T-helper 2 cell treated with Interferon-gamma antibody and Interleukin-4, amounts not matched to agents 5 μg/mL and 100 μg/mL, for 36 hours (primary cell): ENCODE data around the gene ACTN4.

ENCODE experiments used
- DNase-seq: peaks from one replicate; pipeline ENCODE4 v3.0.0; 2021; ENCODE audit warnings: low spot score
- H3K27ac Mint-ChIP-seq: one replicate; pipeline ENCODE4 v1.8.0; 2021; ENCODE audit warnings: mild to moderate bottlenecking, mixed read lengths
- H3K27me3 Mint-ChIP-seq: one replicate; pipeline ENCODE4 v1.8.0; 2021; ENCODE audit warnings: low read depth, mixed read lengths
- H3K36me3 Mint-ChIP-seq: one replicate; pipeline ENCODE4 v1.8.0; 2021; ENCODE audit warnings: low read depth, mixed read lengths
- H3K4me1 Mint-ChIP-seq: one replicate; pipeline ENCODE4 v1.8.0; 2021; ENCODE audit warnings: low read depth, mixed read lengths
- H3K4me3 Mint-ChIP-seq: one replicate; pipeline ENCODE4 v1.8.0; 2022; ENCODE audit warnings: mild to moderate bottlenecking, moderate library complexity, mixed read lengths
- H3K9me3 Mint-ChIP-seq: one replicate; pipeline ENCODE4 v1.8.0; 2021; ENCODE audit warnings: mixed read lengths

Gene ACTN4

DNA sequence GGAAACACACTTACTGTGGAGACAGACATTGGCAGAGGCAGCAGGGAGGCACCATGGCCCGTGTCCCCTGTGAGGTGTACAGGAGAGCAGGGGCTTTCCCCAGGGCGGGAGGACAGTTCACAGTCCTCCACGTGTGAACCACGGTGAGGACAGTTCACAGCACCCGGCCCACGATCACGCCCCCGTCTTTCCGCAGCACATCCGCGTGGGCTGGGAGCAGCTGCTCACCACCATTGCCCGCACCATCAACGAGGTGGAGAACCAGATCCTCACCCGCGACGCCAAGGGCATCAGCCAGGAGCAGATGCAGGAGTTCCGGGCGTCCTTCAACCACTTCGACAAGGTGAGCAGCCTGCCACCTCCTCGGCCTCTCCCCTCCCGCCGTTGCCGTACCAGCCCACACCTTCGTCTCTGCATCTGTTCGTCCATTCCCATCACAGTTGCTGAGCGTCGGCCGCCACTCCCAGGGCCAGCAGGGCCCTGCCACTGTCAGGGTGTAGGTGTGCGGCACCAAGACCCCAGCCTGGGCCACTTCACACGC is 79.4 kb downstream of the ACTN4 start:
- no peaks in the 10 kb centered on the region for H3K27me3 Mint-ChIP-seq
- peaks cover 55% of the 10 kb centered on the region for H3K36me3 Mint-ChIP-seq
- H3K27ac Mint-ChIP-seq: no peak overlapping the region
- no peak overlapping the region for H3K4me3 Mint-ChIP-seq
- no peaks in the 10 kb centered on the region for H3K9me3 Mint-ChIP-seq
- H3K4me1 Mint-ChIP-seq: peaks cover 4% of the 10 kb centered on the region
- no peak for DNase-seq

DNA sequence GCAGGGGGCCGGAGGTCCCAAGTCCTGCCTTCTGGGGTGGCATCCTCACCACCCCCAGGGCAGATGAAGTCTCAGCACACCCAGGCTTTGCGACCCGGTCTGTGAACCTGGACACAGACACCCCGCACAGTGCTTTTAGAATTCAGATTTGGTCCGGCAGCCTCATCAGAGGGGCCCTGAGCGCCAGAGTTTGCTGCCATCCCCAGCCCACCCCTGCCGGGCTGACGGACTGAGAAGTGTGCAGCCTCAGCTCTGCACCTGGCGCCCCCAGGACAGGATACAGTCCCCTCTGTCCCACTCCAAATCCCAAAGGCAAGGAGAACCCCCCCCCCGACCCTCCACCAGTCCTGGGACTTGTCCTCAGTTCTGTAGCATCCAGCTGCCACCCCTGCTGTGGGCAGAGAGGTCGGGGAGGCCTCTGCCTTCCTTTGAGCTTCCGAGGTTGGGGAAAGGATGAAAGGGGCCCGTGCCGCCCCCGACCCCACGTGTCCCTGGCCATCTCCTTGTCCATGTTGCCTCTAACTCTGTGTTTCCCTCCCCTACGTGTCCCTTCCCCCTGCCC is 79.9 kb downstream of the ACTN4 start:
- Mint-ChIP-seq H3K27me3 (no peaks in the 10 kb centered on the region), H3K4me3 (no peak overlapping the region), H3K4me1 (peaks cover 4% of the 10 kb centered on the region), H3K9me3 (no peaks in the 10 kb centered on the region), H3K36me3 (peaks cover 55% of the 10 kb centered on the region), H3K27ac (no peak overlapping the region)
- no peak for DNase-seq

DNA sequence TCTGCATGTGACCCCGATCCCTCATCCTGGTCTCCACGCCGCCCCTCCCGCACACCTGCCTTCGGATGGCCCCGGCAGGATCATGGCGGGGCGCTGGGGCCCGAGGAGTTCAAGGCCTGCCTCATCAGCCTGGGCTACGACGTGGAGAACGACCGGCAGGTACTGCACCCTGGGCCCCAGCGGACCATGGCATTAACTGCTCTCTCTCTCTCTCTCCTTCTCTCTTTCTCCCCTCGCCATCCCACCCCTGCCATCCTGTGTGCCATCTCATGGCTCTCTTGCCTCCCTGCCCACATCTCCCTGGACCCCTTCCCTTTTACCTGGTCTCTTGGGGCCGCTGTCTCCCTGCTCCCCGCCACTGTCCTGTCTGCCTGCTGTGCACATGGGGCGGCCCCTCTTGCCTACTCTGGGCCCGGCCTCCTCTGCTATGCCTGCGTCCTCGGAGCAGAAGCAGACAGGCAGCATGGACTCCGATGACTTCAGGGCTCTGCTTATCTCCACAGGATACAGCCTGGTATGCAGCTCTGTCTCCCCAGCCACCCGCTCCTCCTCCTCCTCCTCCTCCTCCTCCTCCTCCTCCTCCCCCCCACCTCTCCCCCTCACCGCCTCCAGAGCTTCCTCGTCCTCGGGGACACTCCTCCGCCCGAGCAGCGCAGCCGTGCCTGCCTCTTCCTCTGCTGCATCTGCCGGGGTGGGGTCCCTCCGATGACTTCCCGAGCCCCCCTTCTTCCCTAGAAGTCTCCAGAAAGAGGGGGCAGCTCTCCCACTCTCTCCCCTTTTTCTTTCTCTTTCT is 80.6 kb downstream of the ACTN4 start:
- no peaks in the 10 kb centered on the region for H3K9me3 Mint-ChIP-seq
- H3K27ac Mint-ChIP-seq: peak overlapping the region; percentile 36
- peaks cover 60% of the 10 kb centered on the region for H3K36me3 Mint-ChIP-seq
- no peaks in the 10 kb centered on the region for H3K27me3 Mint-ChIP-seq
- H3K4me3 Mint-ChIP-seq: no peak overlapping the region
- H3K4me1 Mint-ChIP-seq: peaks cover 4% of the 10 kb centered on the region
- no peak for DNase-seq

DNA sequence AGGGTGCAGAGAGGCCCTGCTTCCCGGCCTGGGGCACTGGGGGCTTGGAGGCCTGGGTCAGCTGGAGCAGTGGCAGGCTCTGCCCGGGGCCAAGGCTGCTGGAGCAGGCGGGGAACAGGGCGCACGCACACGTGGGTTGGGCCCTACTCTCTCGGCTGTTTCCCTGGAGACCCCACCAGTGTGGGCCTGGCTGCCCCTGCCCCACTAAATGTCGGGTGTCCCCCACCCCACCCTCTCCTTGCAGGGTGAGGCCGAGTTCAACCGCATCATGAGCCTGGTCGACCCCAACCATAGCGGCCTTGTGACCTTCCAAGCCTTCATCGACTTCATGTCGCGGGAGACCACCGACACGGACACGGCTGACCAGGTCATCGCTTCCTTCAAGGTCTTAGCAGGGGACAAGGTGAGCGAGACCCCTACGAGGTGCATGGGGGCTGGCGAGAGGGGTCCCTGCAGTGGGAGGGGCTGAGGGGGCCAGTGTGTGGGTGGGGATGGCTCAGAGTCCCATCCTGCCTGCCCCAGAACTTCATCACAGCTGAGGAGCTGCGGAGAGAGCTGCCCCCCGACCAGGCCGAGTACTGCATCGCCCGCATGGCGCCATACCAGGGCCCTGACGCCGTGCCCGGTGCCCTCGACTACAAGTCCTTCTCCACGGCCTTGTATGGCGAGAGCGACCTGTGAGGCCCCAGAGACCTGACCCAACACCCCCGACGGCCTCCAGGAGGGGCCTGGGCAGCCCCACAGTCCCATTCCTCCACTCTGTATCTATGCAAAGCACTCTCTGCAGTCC is 81.5 kb downstream of the ACTN4 start:
- DNase-seq: no peak
- Mint-ChIP-seq H3K4me3 (no peak overlapping the region), H3K27ac (no peak overlapping the region), H3K9me3 (no peaks in the 10 kb centered on the region), H3K27me3 (no peaks in the 10 kb centered on the region), H3K36me3 (peaks cover 58% of the 10 kb centered on the region), H3K4me1 (peaks cover 12% of the 10 kb centered on the region)

DNA sequence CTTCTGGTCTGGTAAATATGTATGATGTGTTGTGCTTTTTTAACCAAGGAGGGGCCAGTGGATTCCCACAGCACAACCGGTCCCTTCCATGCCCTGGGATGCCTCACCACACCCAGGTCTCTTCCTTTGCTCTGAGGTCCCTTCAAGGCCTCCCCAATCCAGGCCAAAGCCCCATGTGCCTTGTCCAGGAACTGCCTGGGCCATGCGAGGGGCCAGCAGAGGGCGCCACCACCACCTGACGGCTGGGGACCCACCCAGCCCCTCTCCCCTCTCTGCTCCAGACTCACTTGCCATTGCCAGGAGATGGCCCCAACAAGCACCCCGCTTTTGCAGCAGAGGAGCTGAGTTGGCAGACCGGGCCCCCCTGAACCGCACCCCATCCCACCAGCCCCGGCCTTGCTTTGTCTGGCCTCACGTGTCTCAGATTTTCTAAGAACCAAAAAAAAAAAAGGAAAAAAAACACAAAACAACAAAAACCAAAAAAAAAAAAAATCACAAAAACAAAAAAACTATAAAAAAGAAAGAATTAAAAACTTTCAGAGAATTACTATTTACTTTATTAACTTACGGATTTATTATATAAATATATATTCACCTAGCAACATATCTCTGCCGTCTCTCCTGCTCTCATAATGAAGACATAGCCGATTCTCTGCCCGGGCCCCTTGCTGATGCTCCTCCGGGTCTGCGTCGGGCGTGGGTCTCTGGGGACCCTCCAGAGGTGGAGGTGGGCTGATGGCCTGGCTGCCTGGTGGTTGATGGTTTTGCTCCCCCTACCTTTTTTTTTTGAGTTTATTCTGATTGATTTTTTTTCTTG is 82.4 kb downstream of the ACTN4 start:
- Mint-ChIP-seq H3K27me3 (no peaks in the 10 kb centered on the region), H3K27ac (peak overlapping the region; percentile 78), H3K4me1 (peaks cover 22% of the 10 kb centered on the region), H3K36me3 (peaks cover 56% of the 10 kb centered on the region), H3K4me3 (no peak overlapping the region), H3K9me3 (no peaks in the 10 kb centered on the region)
- peak; percentile 68 for DNase-seq

DNA sequence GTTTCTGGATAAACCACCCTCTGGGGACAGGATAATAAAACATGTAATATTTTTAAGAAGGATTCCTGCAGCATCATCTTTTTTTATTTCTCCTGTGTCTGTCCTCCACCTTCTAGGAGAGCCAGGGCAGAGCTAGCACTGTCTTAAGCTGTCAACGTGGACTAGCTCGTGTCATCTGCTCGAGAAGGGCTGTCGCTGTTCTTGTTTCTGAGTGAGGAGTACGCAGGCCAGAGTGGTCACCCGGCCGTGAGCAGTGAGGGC is 83.0 kb downstream of the ACTN4 start:
- H3K4me1 Mint-ChIP-seq: peaks cover 24% of the 10 kb centered on the region
- no peaks in the 10 kb centered on the region for H3K9me3 Mint-ChIP-seq
- H3K27me3 Mint-ChIP-seq: no peaks in the 10 kb centered on the region
- DNase-seq: no peak
- H3K36me3 Mint-ChIP-seq: peaks cover 53% of the 10 kb centered on the region
- peak overlapping the region; percentile 42 for H3K27ac Mint-ChIP-seq
- H3K4me3 Mint-ChIP-seq: no peak overlapping the region

DNA sequence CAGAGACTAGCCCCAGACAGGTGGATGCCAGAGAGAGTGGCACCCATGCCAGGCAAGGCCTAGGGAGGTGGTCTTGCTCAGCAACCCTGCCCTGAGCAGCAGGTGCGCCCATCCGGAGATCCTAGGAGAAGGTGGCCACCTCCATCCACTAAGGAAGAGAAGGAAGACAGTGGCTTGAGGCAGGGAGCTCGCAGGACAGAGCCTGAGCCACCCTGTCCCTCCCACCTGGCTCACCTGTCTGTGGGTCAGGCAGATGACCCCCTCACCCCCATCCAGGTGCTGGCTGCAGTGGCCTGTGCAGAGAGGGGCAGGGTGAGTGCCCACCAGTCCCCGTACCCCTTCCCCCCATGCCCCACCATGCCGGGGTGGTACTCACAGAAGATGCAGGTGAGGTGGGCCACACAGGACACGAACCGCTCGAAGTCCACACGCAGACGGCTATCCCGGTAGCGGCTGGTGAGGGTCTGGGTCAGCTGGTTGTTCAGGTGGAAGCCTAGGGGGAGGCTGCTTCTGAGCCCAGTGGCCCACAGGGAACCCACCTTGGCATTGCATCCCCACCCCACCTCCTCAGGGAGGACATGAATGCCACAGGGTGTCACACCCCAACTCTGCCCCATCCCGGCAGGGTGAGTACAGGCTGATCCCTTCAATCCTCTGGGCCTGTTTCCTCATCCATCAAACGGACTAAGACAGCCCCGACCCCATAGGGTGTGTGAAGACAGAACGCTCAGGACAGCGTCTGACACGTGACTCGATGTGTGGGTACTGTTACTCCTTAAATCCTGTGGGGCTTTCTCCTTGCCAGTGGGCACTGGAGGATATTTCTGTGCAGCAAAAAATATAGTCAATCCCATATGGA is 83.5 kb downstream of the ACTN4 start:
- Mint-ChIP-seq H3K36me3 (peaks cover 50% of the 10 kb centered on the region), H3K9me3 (no peaks in the 10 kb centered on the region), H3K27ac (peak overlapping the region; percentile 42), H3K27me3 (no peaks in the 10 kb centered on the region), H3K4me3 (no peak overlapping the region), H3K4me1 (peaks cover 24% of the 10 kb centered on the region)
- no peak for DNase-seq

DNA sequence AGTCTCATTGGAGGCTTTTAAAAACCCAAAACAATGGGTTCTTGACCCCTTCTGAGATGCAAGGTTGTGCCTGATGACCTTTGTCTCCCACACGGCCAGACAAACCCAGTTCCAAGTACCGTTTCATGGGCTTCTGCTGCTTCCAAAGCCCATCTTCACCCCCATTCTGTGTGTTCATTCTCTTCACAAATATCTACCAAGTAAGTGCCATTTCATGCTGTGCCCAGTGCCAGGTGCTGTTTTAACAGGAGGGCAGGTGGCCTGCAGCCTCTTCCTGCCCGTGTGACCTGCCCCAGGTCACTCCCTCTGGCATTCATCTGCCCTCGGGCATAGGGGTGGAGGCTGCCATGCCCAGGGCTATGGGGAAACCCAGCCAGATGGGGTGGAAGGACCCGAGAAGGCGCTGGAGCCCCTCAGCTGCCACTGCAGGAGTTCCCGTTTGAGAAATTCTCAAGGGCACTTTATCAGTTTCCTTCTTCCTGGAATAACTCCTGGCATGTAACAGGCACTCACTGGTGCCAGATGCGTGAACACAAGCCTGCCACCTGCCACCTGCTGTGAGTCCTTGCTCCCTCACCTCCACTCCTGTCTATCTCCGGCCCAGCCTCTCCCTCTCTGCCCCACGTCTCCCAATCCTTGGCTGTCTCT is 84.3 kb downstream of the ACTN4 start:
- Mint-ChIP-seq H3K9me3 (no peaks in the 10 kb centered on the region), H3K27ac (peak overlapping the region; percentile 17), H3K27me3 (no peaks in the 10 kb centered on the region)

GRCh38 chr19:38733241-38733492 is 85.7 kb downstream of the ACTN4 start:
- peaks cover 5% of the 10 kb centered on the region for H3K27me3 Mint-ChIP-seq
- no peaks in the 10 kb centered on the region for H3K9me3 Mint-ChIP-seq
- peaks cover 31% of the 10 kb centered on the region for H3K4me1 Mint-ChIP-seq
- DNase-seq: no peak
- peak overlapping the region; percentile 86 for H3K27ac Mint-ChIP-seq
- no peak overlapping the region for H3K4me3 Mint-ChIP-seq
- H3K36me3 Mint-ChIP-seq: peaks cover 33% of the 10 kb centered on the region

More for the DNA sequence above, 84.3 kb downstream of the ACTN4 start:
- no peak for DNase-seq
- no peak overlapping the region for H3K4me3 Mint-ChIP-seq
- peaks cover 42% of the 10 kb centered on the region for H3K36me3 Mint-ChIP-seq
- peaks cover 28% of the 10 kb centered on the region for H3K4me1 Mint-ChIP-seq

GRCh38 chr19:38733493-38734175 is 86.2 kb downstream of the ACTN4 start:
- DNase-seq: no peak
- Mint-ChIP-seq H3K36me3 (peaks cover 31% of the 10 kb centered on the region), H3K4me3 (peak overlapping the region; percentile 77), H3K9me3 (no peaks in the 10 kb centered on the region), H3K27me3 (peaks cover 5% of the 10 kb centered on the region), H3K27ac (peak overlapping the region; percentile 86), H3K4me1 (peaks cover 31% of the 10 kb centered on the region)

GRCh38 chr19:38734176-38734425 is 86.7 kb downstream of the ACTN4 start:
- Mint-ChIP-seq H3K4me1 (peaks cover 31% of the 10 kb centered on the region), H3K4me3 (peak overlapping the region; percentile 77), H3K36me3 (peaks cover 27% of the 10 kb centered on the region), H3K9me3 (no peaks in the 10 kb centered on the region), H3K27ac (peak overlapping the region; percentile 86), H3K27me3 (peaks cover 5% of the 10 kb centered on the region)
- no peak for DNase-seq

DNA sequence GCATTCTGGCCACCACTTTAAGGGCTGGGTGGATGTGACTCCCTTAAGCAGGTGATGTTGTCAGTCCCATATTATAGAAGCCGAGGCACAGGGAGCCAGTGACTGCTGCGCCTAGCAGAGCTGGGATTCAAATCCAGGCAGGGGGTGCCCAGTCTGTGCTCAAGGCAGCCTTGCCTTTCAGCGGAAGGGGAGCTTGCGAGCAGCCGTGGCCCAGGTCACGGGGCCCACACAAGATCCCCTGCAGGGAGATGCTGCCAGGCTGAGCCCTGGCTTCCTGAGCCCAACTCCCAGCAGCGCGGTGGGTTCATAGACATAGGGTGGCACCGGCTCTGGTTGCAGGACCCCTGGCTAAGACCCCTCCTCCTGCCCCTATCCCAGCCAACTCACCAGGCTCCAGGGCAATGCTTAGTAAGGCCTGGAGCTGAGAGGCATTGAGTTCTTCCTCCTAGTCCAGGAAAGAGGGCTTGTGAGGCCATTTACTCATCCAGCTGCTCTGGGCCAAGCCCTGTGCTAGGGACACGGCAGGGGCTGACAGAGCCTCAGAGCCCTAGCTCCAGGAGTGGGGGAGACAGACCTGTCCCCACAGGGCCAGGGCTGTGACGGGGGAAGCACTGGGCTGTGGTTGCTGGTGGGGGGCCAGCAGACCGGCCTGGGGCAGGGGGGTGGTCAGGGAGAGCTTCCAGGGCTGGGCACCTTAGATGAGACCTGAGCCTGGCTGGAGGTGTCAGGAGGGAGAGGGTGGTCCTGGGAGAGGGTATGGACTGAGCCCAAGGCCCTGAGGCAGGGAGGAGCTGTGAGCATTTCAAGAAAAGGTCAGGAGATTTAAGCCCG is 87.2 kb downstream of the ACTN4 start:
- peak; percentile 23 for DNase-seq
- peaks cover 32% of the 10 kb centered on the region for H3K4me1 Mint-ChIP-seq
- no peaks in the 10 kb centered on the region for H3K9me3 Mint-ChIP-seq
- H3K27ac Mint-ChIP-seq: peak overlapping the region; percentile 86
- peaks cover 5% of the 10 kb centered on the region for H3K27me3 Mint-ChIP-seq
- H3K4me3 Mint-ChIP-seq: peak overlapping the region; percentile 77
- H3K36me3 Mint-ChIP-seq: peaks cover 25% of the 10 kb centered on the region
